ENCODE results near the gene SLC6A12.

GRCh38 chr12:240566-240965 is 26.6 kb upstream of the SLC6A12 start:
- no peak for TF ChIP-seq ATF6 (CRISPR knock-in tag; IDR thresholded peaks at IDR 0.05)
- TF ChIP-seq TP53 (CRISPR knock-in tag; IDR thresholded peaks at IDR 0.05): no peak
- no peak for TF ChIP-seq CTCF (IDR thresholded peaks at IDR 0.05)
- TF ChIP-seq NR1H2 (CRISPR knock-in tag; IDR thresholded peaks at IDR 0.05): no peak
- no peak for TF ChIP-seq FOXK1 (CRISPR knock-in tag; IDR thresholded peaks at IDR 0.05)
- TF ChIP-seq ZNF263 (CRISPR knock-in tag; IDR thresholded peaks at IDR 0.05; ENCODE audit: low read depth): no peak
